ENCODE results near the gene TMEM126B.

DNA sequence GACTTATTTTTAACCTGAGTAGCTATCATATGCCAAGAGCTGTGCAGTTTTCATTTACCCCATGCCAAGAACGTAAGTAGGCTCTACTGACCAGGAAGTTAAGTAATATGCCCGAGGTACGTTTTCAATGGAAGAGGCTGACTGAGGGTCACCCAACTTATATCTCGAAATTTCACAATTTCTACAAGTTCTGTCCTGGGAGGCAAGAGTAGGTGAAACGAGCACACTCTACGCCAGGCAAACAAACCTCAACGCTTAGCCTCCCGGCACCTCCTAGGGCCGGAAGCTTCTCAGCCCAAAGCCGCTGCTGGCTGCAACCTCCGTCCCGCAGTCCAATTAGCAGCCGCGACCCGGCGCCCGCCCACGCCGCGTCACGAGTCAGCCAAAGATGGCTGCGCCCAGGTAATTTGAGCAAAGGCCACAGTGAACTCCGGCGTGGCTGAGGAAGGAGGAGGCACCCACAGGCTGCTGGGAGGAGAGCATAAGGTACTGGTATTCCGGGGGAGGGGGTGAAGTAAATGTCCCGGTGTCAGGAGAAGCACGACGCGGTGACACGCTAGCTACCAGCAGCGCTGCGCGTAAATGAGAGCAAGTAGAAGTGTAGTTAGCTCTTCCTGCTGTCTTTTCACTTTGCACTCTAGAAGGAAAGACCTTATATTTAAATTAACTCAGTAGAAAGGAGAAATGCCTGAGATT, 19.4 kb downstream of the TMEM126B start, which contains the start of gene TMEM126A:
- TF ChIP-seq, protein P1, sequence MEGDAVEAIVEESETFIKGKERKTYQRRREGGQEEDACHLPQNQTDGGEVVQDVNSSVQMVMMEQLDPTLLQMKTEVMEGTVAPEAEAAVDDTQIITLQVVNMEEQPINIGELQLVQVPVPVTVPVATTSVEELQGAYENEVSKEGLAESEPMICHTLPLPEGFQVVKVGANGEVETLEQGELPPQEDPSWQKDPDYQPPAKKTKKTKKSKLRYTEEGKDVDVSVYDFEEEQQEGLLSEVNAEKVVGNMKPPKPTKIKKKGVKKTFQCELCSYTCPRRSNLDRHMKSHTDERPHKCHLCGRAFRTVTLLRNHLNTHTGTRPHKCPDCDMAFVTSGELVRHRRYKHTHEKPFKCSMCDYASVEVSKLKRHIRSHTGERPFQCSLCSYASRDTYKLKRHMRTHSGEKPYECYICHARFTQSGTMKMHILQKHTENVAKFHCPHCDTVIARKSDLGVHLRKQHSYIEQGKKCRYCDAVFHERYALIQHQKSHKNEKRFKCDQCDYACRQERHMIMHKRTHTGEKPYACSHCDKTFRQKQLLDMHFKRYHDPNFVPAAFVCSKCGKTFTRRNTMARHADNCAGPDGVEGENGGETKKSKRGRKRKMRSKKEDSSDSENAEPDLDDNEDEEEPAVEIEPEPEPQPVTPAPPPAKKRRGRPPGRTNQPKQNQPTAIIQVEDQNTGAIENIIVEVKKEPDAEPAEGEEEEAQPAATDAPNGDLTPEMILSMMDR (IDR thresholded peaks at IDR 0.05), result no peak
- no peak for TF ChIP-seq EZH2 (IDR thresholded peaks at IDR 0.05; ENCODE audit: borderline replicate concordance, insufficient read depth, low read depth, low read length, poor library complexity, severe bottlenecking)

All from B cell (primary cell).